Measurements from ENCODE around the gene PUDP.
"Not testable (repeated sequence)": the region's sequence is repeated elsewhere in the genome, so short reads cannot be mapped to it uniquely, and the experiment has no call there.

Gene PUDP

DNA sequence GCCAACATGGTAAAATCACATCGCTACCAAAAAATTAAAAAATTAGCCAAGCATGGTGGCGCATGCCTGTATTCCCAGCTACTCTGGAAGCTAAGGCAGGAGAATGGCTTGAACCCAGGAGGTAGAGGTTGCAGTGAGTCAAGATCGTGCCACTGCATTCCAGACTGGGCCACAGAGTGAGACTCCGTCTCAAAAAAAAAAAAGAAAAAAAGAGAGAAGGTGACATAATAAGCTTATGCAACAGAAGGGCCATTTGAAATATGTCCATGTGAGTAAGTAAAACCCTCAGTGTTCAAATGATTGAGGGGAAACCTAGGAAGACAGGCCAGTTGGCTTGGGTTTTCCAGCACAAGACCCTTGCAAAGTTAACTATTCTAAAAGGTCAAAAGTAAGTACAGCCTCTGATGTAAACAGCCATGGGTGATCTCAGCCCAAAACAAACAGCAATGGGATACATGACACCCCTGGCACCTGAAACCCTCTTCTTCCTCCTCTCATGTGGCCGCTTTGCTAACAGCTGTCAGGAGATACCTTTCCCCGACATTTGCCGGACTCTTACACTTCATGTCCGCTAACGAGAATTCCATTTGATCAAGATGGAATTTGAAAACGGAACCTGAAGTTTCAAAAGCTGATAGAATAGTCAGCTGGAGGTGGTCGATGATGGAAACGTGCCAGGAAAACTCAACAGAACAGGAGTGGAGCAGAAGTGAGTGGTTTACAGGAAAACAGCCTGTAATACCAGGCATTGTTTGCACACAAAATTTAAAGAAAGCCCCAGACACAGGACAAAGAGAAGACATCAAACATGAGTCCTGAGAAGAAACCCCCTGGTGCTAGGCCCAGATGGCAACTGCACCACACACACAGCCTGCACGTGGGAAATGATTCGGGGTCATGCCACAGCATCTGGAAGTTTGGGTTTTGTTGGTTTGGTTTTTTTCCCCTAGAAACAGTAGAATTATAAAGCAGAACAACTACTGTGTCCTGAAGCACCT is 93.4 kb downstream of the PUDP start:
- Histone ChIP-seq H3K27me3 (no peaks in the 10 kb centered on the region), H3K4me1 (no peaks in the 10 kb centered on the region), H3K4me3 (ENCODE audit: low read depth, low read length) (no peak overlapping the region), H3K36me3 (no peaks in the 10 kb centered on the region), H3K9me3 (no peaks in the 10 kb centered on the region)
- TF ChIP-seq, protein P1, sequence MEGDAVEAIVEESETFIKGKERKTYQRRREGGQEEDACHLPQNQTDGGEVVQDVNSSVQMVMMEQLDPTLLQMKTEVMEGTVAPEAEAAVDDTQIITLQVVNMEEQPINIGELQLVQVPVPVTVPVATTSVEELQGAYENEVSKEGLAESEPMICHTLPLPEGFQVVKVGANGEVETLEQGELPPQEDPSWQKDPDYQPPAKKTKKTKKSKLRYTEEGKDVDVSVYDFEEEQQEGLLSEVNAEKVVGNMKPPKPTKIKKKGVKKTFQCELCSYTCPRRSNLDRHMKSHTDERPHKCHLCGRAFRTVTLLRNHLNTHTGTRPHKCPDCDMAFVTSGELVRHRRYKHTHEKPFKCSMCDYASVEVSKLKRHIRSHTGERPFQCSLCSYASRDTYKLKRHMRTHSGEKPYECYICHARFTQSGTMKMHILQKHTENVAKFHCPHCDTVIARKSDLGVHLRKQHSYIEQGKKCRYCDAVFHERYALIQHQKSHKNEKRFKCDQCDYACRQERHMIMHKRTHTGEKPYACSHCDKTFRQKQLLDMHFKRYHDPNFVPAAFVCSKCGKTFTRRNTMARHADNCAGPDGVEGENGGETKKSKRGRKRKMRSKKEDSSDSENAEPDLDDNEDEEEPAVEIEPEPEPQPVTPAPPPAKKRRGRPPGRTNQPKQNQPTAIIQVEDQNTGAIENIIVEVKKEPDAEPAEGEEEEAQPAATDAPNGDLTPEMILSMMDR (IDR thresholded peaks at IDR 0.05; ENCODE audit: low read depth, low read length), result no peak
- DNase-seq, result no peak

DNA sequence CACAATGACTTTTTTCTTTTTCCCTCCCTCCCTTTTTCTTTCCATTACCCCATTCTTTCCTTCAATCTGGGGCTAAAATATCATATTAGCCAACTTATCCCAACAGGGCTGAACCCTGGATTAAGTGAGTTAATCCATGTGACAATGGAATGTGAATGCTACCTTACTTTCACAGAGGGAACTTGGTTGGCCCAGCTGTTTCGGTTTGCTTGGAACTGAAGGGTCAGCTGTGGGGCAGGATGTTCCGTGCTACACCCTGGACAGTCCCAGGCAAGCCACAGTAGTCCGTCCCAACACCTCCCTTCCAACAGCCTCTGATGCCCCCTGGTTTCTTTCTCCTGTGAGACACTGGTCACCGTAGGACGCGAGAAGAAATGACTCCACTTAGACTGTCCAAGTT is 95.4 kb downstream of the PUDP start:
- TF ChIP-seq, protein P1 (IDR thresholded peaks at IDR 0.05; ENCODE audit: low read depth, low read length), result no peak
- Histone ChIP-seq H3K4me1 (no peaks in the 10 kb centered on the region), H3K27me3 (no peaks in the 10 kb centered on the region), H3K9me3 (no peaks in the 10 kb centered on the region), H3K36me3 (no peaks in the 10 kb centered on the region), H3K4me3 (ENCODE audit: low read depth, low read length) (no peak overlapping the region)
- no peak for DNase-seq

DNA sequence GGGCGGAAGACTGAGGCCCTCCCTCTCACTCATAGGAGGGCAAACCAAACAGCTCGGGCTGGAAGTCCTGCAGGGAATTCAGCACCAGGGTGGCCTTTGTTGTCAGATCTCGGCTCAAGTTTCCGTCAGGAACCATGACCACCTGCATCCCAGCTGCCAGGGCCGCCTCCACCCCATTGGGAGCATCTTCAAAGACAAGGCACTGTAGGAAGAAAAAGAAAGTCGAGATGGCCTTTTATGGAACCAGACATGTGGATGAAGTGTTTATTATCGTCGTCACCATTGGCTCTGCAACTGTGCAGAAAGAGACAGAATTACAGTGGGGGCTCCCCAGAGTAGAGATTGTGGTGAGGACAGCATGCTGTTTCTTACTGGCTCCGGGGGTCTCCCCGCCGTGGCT is 97.7 kb downstream of the PUDP start:
- H3K9me3 ChIP-seq, result no peaks in the 10 kb centered on the region
- no peaks in the 10 kb centered on the region for H3K4me1 ChIP-seq
- no peaks in the 10 kb centered on the region for H3K36me3 ChIP-seq
- no peaks in the 10 kb centered on the region for H3K27me3 ChIP-seq
- no peak overlapping the region for H3K4me3 ChIP-seq (ENCODE audit: low read depth, low read length)
- TF ChIP-seq, protein P1 (IDR thresholded peaks at IDR 0.05; ENCODE audit: low read depth, low read length), result no peak
- no peak for DNase-seq

DNA sequence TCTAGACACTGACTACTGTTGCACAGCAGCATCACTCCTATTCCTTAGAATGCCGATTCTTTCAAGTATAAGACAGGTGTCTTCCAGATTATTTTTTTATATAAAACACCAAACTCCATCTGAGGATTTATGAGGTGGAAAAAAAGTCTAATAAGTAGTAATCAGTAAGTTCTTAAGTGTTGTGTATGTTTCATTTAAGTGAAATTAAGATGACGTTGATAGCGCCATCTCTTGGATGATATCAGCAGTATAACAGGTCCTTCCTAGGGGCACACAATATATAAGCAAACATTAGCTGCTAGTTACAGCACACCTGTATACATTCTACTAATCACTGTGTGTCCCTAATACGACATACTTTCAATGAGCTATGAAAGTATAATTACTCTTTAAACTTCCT is 100.0 kb downstream of the PUDP start:
- TF ChIP-seq, protein P1 (IDR thresholded peaks at IDR 0.05; ENCODE audit: low read depth, low read length), result no peak

DNA sequence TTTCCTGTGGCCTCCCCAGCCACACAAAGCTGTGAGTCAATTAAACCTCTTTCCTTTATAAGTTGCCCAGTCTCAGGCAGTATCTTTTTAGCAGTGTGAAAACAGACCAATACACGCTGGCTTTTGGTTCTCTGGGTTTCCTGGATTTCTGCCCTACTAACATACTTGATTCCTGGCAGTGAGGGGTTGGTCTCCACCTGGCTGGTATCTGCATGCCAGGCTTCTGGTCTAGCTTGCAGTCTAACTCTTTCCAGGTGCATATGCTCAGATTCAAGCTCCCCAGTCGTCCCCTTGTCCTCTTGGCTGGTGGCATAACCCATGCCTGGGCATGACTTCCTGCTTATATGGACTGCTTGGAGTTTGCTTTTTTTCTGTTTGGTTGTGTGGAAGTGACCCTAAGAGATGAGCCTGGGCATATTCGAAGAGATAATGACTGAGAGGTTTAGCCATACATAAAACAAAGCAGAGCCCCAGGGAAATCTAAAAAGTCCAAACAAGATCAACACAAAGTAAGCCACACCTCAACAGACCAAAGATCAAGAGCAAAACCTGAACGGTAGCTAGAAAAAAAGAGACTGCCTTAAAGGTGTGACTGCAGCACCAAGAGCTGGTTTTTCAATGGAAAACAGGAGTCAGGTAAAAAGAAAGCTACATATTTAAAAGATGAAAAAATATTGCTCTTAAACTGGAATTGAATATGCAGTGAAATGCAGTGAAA is 102.6 kb downstream of the PUDP start:
- TF ChIP-seq, protein P1 (IDR thresholded peaks at IDR 0.05; ENCODE audit: low read depth, low read length), result no peak
- H3K27me3 ChIP-seq, result no peaks in the 10 kb centered on the region
- H3K4me3 ChIP-seq (ENCODE audit: low read depth, low read length), result no peak overlapping the region
- no peaks in the 10 kb centered on the region for H3K9me3 ChIP-seq
- no peak for DNase-seq
- H3K36me3 ChIP-seq, result no peaks in the 10 kb centered on the region
- H3K4me1 ChIP-seq, result no peaks in the 10 kb centered on the region

More for the DNA sequence above, 100.0 kb downstream of the PUDP start:
- no peak for DNase-seq
- no peaks in the 10 kb centered on the region for H3K36me3 ChIP-seq
- H3K27me3 ChIP-seq, result no peaks in the 10 kb centered on the region
- no peaks in the 10 kb centered on the region for H3K4me1 ChIP-seq
- H3K9me3 ChIP-seq, result no peaks in the 10 kb centered on the region
- no peak overlapping the region for H3K4me3 ChIP-seq (ENCODE audit: low read depth, low read length)

DNA sequence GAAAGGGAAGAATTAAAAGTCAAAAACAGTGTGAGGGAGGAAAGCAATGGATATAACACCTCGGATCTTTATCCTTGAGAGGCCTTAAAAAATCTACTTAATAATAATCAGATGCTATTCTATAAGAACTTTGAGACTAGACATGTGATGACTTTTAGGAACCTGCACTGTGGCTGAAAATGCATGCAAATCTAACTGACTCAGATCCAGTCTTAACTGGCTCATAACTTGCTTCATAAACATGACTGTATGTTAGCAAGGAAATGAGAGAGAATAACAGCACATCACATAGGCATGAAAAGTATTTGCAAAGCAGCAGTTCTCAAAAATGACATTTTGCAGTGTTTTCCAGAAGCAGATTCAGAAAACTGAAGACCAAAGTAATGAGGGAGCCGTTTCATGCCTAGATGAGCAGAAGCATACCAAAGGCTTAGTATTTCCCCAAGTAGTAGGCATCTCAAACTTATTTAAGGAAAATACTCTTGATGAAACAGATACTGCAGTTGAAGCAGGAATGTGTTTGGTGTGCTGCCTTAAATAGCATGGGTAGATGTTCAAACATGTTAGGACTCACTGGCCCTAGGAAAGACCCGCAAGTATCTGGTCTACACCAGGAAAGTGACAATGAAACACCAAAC is 104.0 kb downstream of the PUDP start:
- DNase-seq; H3K4me1 ChIP-seq; H3K9me3 ChIP-seq; H3K27me3 ChIP-seq; H3K4me3 ChIP-seq (ENCODE audit: low read depth, low read length); H3K36me3 ChIP-seq: not testable (repeated sequence)
